K562 (cell line): ENCODE results near the gene BAG1. TPM values are rescaled to one million over a fixed set of nuclear protein-coding genes. Genes with fewer than 3 reads are reported as not detected.

Experiments used
- CTCF ChIP-seq, 3 experiments: IDR thresholded peaks in 2 of 3; conservative IDR thresholded peaks in 1 of 3; 2 replicates each; pipeline ENCODE4 v1.5.1; 2011 to 2012; ENCODE audit warnings: low read length in 3 of 3, mild to moderate bottlenecking in 3 of 3, control low read depth in 2 of 3, improper control_type of control experiment in 1 of 3, inconsistent platforms in 1 of 3, low read depth in 1 of 3, mixed read lengths in 1 of 3, moderate library complexity in 1 of 3; ENCODE audit not compliant: insufficient read depth in 2 of 3
- FOXP4 ChIP-seq: sonication (generic); formaldehyde crosslinking; IDR thresholded peaks from 2 replicates; pipeline ENCODE4 v1.8.0; 2022; ENCODE audit warnings: mild to moderate bottlenecking, missing genetic modification reagents, borderline replicate concordance
- HNRNPL ChIP-seq: fragments of 200-400 bp; formaldehyde crosslinking; IDR thresholded peaks from 2 replicates; pipeline ENCODE4 v1.6.1; 2017; ENCODE audit warnings: low read depth, mild to moderate bottlenecking, low read length
- ILF3 ChIP-seq: fragments of 450-650 bp; IDR thresholded peaks from 2 replicates; pipeline ENCODE4 v1.6.1; 2018; ENCODE audit warnings: antibody characterized with exemption, mild to moderate bottlenecking, moderate library complexity, borderline replicate concordance
- PPARD ChIP-seq: fragments of 250-450 bp; sonication (Bioruptor Pico); IDR thresholded peaks from 2 replicates; pipeline ENCODE4 v1.8.0; 2022; ENCODE audit warnings: inconsistent platforms, mild to moderate bottlenecking, moderate library complexity
- WHSC1 ChIP-seq: IDR thresholded peaks from one replicate; pipeline ENCODE4 v1.6.1; 2012; ENCODE audit warnings: low read length, control low read depth, inconsistent platforms
- ZNF174 ChIP-seq: fragments of 250-450 bp; sonication (Bioruptor Pico); IDR thresholded peaks from 2 replicates; pipeline ENCODE4 v1.4.0; 2020; ENCODE audit warnings: mild to moderate bottlenecking
- ZNF561 ChIP-seq: fragments of 450-650 bp; formaldehyde crosslinking; conservative IDR thresholded peaks from 2 replicates; pipeline ENCODE4 v1.4.0; 2020; ENCODE audit warnings: mild to moderate bottlenecking, moderate library complexity
- polyA plus RNA-seq, 8 experiments: library from polyadenylated mRNA; depleted of rRNA in 4 of 8; stranded (reverse) in 5 of 8; unstranded in 3 of 8; fragments of >200 nt; fragmentation: Nextera tagmentation in 2 of 8; fragmentation: Illumina TruSeq in 1 of 8; extraction: Ambion mirVana in 2 of 8; extraction: Trizol in 1 of 8; gene quantifications; 2 replicates each; pipeline versions ENCODE4 v1.2.1 to v1.2.3, GENCODE V29; 2011 to 2014; ENCODE audit warnings: inconsistent platforms in 1 of 8, missing spikeins in 1 of 8
- total RNA-seq, 7 experiments: library from RNA; depleted of rRNA in 6 of 7; stranded (reverse); fragments of >200 nt in 6 of 7; fragmentation: Illumina TruSeq in 2 of 7; extraction: Trizol in 2 of 7; gene quantifications; 2 replicates each; pipeline versions ENCODE4 v1.2.1 to v1.2.3, GENCODE V29; 2011 to 2021; ENCODE audit warnings: low replicate concordance in 1 of 7
- TF ChIP-seq, protein P1 (sequence below): sonication (generic); IDR thresholded peaks from 2 replicates; pipeline ENCODE4 v1.6.1; 2016
- TF ChIP-seq, protein P2 (sequence below): sonication (generic); formaldehyde crosslinking; IDR thresholded peaks from 2 replicates; pipeline ENCODE4 v1.8.0; 2022; ENCODE audit warnings: missing genetic modification reagents, mild to moderate bottlenecking, borderline replicate concordance
- TF ChIP-seq, protein P3 (sequence below): fragments of 450-650 bp; formaldehyde crosslinking; IDR thresholded peaks from 2 replicates; pipeline ENCODE4 v1.4.0; 2020; ENCODE audit warnings: mild to moderate bottlenecking

BAG1 gene
- total and polyA plus RNA-seq, 9 of the 15 experiments (the other 6 are each of a cell fraction or from before 2014, with no cell fraction given) = 9.7 to 106 (median 56.9) TPM

DNA sequence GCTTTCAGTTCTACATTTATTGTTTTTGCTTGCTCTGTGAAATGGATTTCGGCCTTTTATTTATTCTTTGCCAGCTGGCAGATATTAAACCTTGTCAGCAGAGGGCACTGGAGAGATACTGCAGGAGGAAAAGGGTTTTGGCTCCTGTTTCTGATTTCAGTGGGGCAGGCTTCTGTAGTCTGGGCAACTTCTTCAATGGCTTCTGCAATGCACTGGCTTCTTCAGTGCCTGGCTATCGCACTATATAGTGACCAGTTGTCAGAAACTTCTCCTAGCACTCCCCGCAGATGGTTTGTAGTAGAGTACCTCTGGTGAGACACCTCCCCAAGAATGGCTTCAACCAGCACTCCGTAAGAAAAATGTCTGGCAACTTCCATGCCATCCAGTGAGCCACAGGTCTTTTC is 22.6 kb upstream of the BAG1 start (continued):
- peak; percentile 56 to 72 (median 65) for TF ChIP-seq CTCF (IDR thresholded peaks at IDR 0.05 in 2 of 3, conservative IDR thresholded peaks at IDR 0.05 in 1 of 3; ENCODE audit: insufficient read depth in 2 of 3, low read depth in 1 of 3, low read length in 3 of 3)
- no peak for TF ChIP-seq PPARD (CRISPR knock-in tag)
- TF ChIP-seq WHSC1 = no peak
- TF ChIP-seq ZNF561 = no peak
- TF ChIP-seq ZNF174 = no peak
- TF ChIP-seq, protein P1, sequence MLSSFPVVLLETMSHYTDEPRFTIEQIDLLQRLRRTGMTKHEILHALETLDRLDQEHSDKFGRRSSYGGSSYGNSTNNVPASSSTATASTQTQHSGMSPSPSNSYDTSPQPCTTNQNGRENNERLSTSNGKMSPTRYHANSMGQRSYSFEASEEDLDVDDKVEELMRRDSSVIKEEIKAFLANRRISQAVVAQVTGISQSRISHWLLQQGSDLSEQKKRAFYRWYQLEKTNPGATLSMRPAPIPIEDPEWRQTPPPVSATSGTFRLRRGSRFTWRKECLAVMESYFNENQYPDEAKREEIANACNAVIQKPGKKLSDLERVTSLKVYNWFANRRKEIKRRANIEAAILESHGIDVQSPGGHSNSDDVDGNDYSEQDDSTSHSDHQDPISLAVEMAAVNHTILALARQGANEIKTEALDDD = no peak
- TF ChIP-seq ILF3 = no peak
- TF ChIP-seq FOXP4 = no peak
- TF ChIP-seq HNRNPL = no peak
- TF ChIP-seq, protein P2, sequence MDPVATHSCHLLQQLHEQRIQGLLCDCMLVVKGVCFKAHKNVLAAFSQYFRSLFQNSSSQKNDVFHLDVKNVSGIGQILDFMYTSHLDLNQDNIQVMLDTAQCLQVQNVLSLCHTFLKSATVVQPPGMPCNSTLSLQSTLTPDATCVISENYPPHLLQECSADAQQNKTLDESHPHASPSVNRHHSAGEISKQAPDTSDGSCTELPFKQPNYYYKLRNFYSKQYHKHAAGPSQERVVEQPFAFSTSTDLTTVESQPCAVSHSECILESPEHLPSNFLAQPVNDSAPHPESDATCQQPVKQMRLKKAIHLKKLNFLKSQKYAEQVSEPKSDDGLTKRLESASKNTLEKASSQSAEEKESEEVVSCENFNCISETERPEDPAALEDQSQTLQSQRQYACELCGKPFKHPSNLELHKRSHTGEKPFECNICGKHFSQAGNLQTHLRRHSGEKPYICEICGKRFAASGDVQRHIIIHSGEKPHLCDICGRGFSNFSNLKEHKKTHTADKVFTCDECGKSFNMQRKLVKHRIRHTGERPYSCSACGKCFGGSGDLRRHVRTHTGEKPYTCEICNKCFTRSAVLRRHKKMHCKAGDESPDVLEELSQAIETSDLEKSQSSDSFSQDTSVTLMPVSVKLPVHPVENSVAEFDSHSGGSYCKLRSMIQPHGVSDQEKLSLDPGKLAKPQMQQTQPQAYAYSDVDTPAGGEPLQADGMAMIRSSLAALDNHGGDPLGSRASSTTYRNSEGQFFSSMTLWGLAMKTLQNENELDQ (CRISPR knock-in tag) = no peak
- TF ChIP-seq, protein P3, sequence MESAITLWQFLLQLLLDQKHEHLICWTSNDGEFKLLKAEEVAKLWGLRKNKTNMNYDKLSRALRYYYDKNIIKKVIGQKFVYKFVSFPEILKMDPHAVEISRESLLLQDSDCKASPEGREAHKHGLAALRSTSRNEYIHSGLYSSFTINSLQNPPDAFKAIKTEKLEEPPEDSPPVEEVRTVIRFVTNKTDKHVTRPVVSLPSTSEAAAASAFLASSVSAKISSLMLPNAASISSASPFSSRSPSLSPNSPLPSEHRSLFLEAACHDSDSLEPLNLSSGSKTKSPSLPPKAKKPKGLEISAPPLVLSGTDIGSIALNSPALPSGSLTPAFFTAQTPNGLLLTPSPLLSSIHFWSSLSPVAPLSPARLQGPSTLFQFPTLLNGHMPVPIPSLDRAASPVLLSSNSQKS = no peak
